Sigmoid colon (tissue), 4 donors: ENCODE data around the gene CNDP1.

ENCODE experiments used
- CTCF ChIP-seq, 4 experiments: fragments of 450-650 bp in 3 of 4; fragments of 200-600 bp in 1 of 4; IDR thresholded peaks; one replicate each; pipeline ENCODE4 v1.5.1; 2016 to 2019; ENCODE audit warnings: antibody characterized with exemption in 4 of 4, mild to moderate bottlenecking in 3 of 4, moderate library complexity in 2 of 4
- EP300 ChIP-seq, 4 donors: sonication (generic); formaldehyde crosslinking; IDR thresholded peaks; one replicate each; pipeline ENCODE4 v1.6.1; 2017; ENCODE audit warnings: antibody characterized with exemption in 4 of 4
- POLR2A ChIP-seq, 2 donors: fragments of 450-650 bp; IDR thresholded peaks; one replicate each; pipeline ENCODE4 v1.6.1; 2016; ENCODE audit warnings: antibody characterized with exemption in 2 of 2, mild to moderate bottlenecking in 2 of 2, moderate library complexity in 2 of 2

- TF ChIP-seq CTCF (IDR thresholded peaks at IDR 0.05) (no peak), EP300 (IDR thresholded peaks at IDR 0.05) (no peak), POLR2A (IDR thresholded peaks at IDR 0.05) (no peak)
Measured at GRCh38 chr18:74507927-74508326, 26.4 kb upstream of the CNDP1 start.
